GM12878 (cell line): Measurements from ENCODE around the gene SEC31A. TPM values are rescaled to one million over a fixed set of nuclear protein-coding genes. Genes with fewer than 3 reads are reported as not detected.
A peak's percentile ranks its signal among the peaks of the same experiment; 100 is the strongest.

Experiments
- BHLHE40 ChIP-seq, 2 experiments: fragments of 450-650 bp in 1 of 2; IDR thresholded peaks; 2 replicates each; pipeline ENCODE4 v1.6.1; 2011 to 2017; ENCODE audit warnings: low read depth in 2 of 2, borderline replicate concordance in 1 of 2, improper control_type of control experiment in 1 of 2, low read length in 1 of 2, mild to moderate bottlenecking in 1 of 2
- CEBPZ ChIP-seq: fragments of 150-350 bp; IDR thresholded peaks from 2 replicates; pipeline ENCODE4 v1.6.1; 2016; ENCODE audit warnings: low read depth, low read length
- DPF2 ChIP-seq: fragments of 450-650 bp; IDR thresholded peaks from 2 replicates; pipeline ENCODE4 v1.6.1; 2017; ENCODE audit warnings: mild to moderate bottlenecking
- MAX ChIP-seq: IDR thresholded peaks from 2 replicates; pipeline ENCODE4 v1.6.1; 2012; ENCODE audit warnings: low read depth, low read length, improper control_type of control experiment
- NBN ChIP-seq: fragments of 450-650 bp; IDR thresholded peaks from 2 replicates; pipeline ENCODE4 v1.6.1; 2016
- NFIC ChIP-seq: IDR thresholded peaks from 2 replicates; pipeline ENCODE4 v1.6.1; 2012; ENCODE audit warnings: low read depth, mild to moderate bottlenecking, inconsistent platforms, low read length, moderate library complexity
- TARDBP ChIP-seq: IDR thresholded peaks from 2 replicates; pipeline ENCODE4 v1.6.1; 2016; ENCODE audit warnings: borderline replicate concordance
- TCF12 ChIP-seq: IDR thresholded peaks from 2 replicates; pipeline ENCODE4 v1.6.1; 2011; ENCODE audit warnings: low read depth, mild to moderate bottlenecking, low read length
- ZNF207 ChIP-seq: fragments of 450-650 bp; IDR thresholded peaks from 2 replicates; pipeline ENCODE4 v1.6.1; 2014; ENCODE audit warnings: antibody characterized with exemption, mild to moderate bottlenecking, borderline replicate concordance
- ZNF622 ChIP-seq: fragments of 450-650 bp; IDR thresholded peaks from 2 replicates; pipeline ENCODE4 v1.6.1; 2017; ENCODE audit warnings: mild to moderate bottlenecking, inconsistent platforms
- polyA plus RNA-seq, 11 experiments: library from polyadenylated mRNA; depleted of rRNA in 4 of 11; unstranded in 6 of 11; stranded (reverse) in 5 of 11; fragments of >200 nt; fragmentation: Nextera tagmentation in 4 of 11; fragmentation: Illumina TruSeq in 1 of 11; extraction: Ambion mirVana in 4 of 11; extraction: Trizol in 1 of 11; gene quantifications; 1 replicate in 1 of 11; 2 replicates in 10 of 11; pipeline versions ENCODE4 v1.2.1 to v1.2.3, GENCODE V29; 2011 to 2016; ENCODE audit warnings: inconsistent platforms in 2 of 11, missing spikeins in 2 of 11, low read depth in 1 of 11
- total RNA-seq, 4 experiments: library from RNA; depleted of rRNA in 3 of 4; stranded (reverse); fragments of >200 nt in 3 of 4; fragmentation: Illumina TruSeq in 1 of 4; extraction: Trizol in 1 of 4; gene quantifications; 2 replicates each; pipeline versions ENCODE4 v1.2.1 to v1.2.3, GENCODE V29; 2013 to 2021

SEC31A gene
- total and polyA plus RNA-seq, 10 of the 15 experiments (the other 5 are each of a cell fraction or from before 2014, with no cell fraction given), result 74.6 to 171 (median 129) TPM

- TF ChIP-seq CEBPZ (no peak; the same call in 1 of the 2 replicates), BHLHE40 (IDR thresholded peaks at IDR 0.05; ENCODE audit: borderline replicate concordance in 1 of 2, low read depth in 2 of 2, low read length in 1 of 2) (peak; percentile 56 to 85; a peak in 3 of 4 replicates), MAX (peak; percentile 83), ZNF207 (peak; percentile 87), NBN (peak; percentile 6), ZNF622 (no peak), DPF2 (peak; percentile 86), TCF12 (0 out of 2 replicates have a peak, but pooled peaks have one; percentile 10), TARDBP (no peak), NFIC (no peak)
- TF ChIP-seq, all 136 proteins: peak for 79
Measured at GRCh38 chr4:82900411-82901182, 9.6 kb upstream of the SEC31A start, which contains the start of gene THAP9 (continued).
